ENCODE measurements around the gene DTNB. TPM values are rescaled to one million over a fixed set of nuclear protein-coding genes. Genes with fewer than 3 reads are reported as not detected.

Gene DTNB
- total RNA-seq, 2 experiments from 2014 or later, result 29.8 to 31.0 TPM

- Mint-ChIP-seq H3K4me1 (peaks cover 36% of the 10 kb centered on the region), H3K27me3 (no peaks in the 10 kb centered on the region), H3K4me3 (no peak overlapping the region), H3K27ac (no peak overlapping the region), H3K9me3 (no peaks in the 10 kb centered on the region), H3K36me3 (ENCODE audit: low read depth) (peaks cover 22% of the 10 kb centered on the region)
- DNase-seq, result no peak
- POLR2A ChIA-PET, result no interaction called here
- CTCF ChIA-PET, result interaction anchor here (1.2 to 4.1 kb wide), 3 partner anchors 9 to 133 kb away, joined by 3 to 32 read pairs (median 14); no protein-coding TSS in a partner anchor
Observed at GRCh38 chr2:25385910-25386309, 287.5 kb downstream of the DTNB start.

GRCh38 chr2:25383806-25384205 is 289.6 kb downstream of the DTNB start:
- Mint-ChIP-seq H3K27ac (no peak overlapping the region), H3K9me3 (no peaks in the 10 kb centered on the region), H3K36me3 (ENCODE audit: low read depth) (peaks cover 15% of the 10 kb centered on the region), H3K4me1 (peaks cover 38% of the 10 kb centered on the region), H3K27me3 (no peaks in the 10 kb centered on the region), H3K4me3 (no peak overlapping the region)
- DNase-seq, result no peak
- ChIA-PET POLR2A (no interaction called here), CTCF (interaction anchor here (1.0 to 1.7 kb wide), 4 partner anchors 8 to 453 kb away, joined by 3 to 5 read pairs (median 4); no protein-coding TSS in a partner anchor)

- H3K4me3 Mint-ChIP-seq, result no peak overlapping the region
- CTCF ChIA-PET, result interaction anchor here (5.3 kb wide), 1 partner anchor 19 kb away, joined by 23 read pairs; no protein-coding TSS in a partner anchor
- POLR2A ChIA-PET, result no interaction called here
- no peaks in the 10 kb centered on the region for H3K36me3 Mint-ChIP-seq (ENCODE audit: low read depth)
- H3K27ac Mint-ChIP-seq, result no peak overlapping the region
- DNase-seq, result no peak
- no peaks in the 10 kb centered on the region for H3K9me3 Mint-ChIP-seq
- H3K27me3 Mint-ChIP-seq, result no peaks in the 10 kb centered on the region
- H3K4me1 Mint-ChIP-seq, result peaks cover 33% of the 10 kb centered on the region
Observed at GRCh38 chr2:25381502-25381901, 291.9 kb downstream of the DTNB start.

GRCh38 chr2:25380586-25381375 is 292.6 kb downstream of the DTNB start:
- ChIA-PET POLR2A (no interaction called here), CTCF (interaction anchor here (1.1 to 5.3 kb wide), 2 partner anchors 19 to 178 kb away, joined by 3 to 23 read pairs; no protein-coding TSS in a partner anchor)
- H3K27ac Mint-ChIP-seq, result peak overlapping the region; percentile 33
- DNase-seq, result no peak
- H3K9me3 Mint-ChIP-seq, result no peaks in the 10 kb centered on the region
- H3K27me3 Mint-ChIP-seq, result no peaks in the 10 kb centered on the region
- H3K4me1 Mint-ChIP-seq, result peaks cover 38% of the 10 kb centered on the region
- no peaks in the 10 kb centered on the region for H3K36me3 Mint-ChIP-seq (ENCODE audit: low read depth)
- H3K4me3 Mint-ChIP-seq, result no peak overlapping the region

GRCh38 chr2:25380023-25380422 is 293.4 kb downstream of the DTNB start:
- POLR2A ChIA-PET, result no interaction called here
- H3K36me3 Mint-ChIP-seq (ENCODE audit: low read depth), result no peaks in the 10 kb centered on the region

GRCh38 chr2:25379535-25379934 is 293.8 kb downstream of the DTNB start:
- Mint-ChIP-seq H3K27ac (peak overlapping the region; percentile 10), H3K27me3 (no peaks in the 10 kb centered on the region), H3K4me3 (no peak overlapping the region), H3K4me1 (peaks cover 40% of the 10 kb centered on the region), H3K36me3 (ENCODE audit: low read depth) (no peaks in the 10 kb centered on the region), H3K9me3 (no peaks in the 10 kb centered on the region)
- POLR2A ChIA-PET, result no interaction called here
- CTCF ChIA-PET, result interaction anchor here (1.1 to 5.3 kb wide), 2 partner anchors 17 to 179 kb away, joined by 3 to 23 read pairs; no protein-coding TSS in a partner anchor
- no peak for DNase-seq

More at GRCh38 chr2:25380023-25380422, 293.4 kb downstream of the DTNB start:
- CTCF ChIA-PET, result interaction anchor here (1.1 to 5.3 kb wide), 2 partner anchors 18 to 178 kb away, joined by 3 to 23 read pairs; no protein-coding TSS in a partner anchor
- Mint-ChIP-seq H3K9me3 (no peaks in the 10 kb centered on the region), H3K27me3 (no peaks in the 10 kb centered on the region), H3K4me3 (no peak overlapping the region), H3K4me1 (peaks cover 40% of the 10 kb centered on the region), H3K27ac (no peak overlapping the region)
- no peak for DNase-seq

- Mint-ChIP-seq H3K27me3 (no peaks in the 10 kb centered on the region), H3K36me3 (ENCODE audit: low read depth) (no peaks in the 10 kb centered on the region), H3K27ac (peak overlapping the region; percentile 78), H3K4me3 (no peak overlapping the region), H3K9me3 (no peaks in the 10 kb centered on the region), H3K4me1 (peaks cover 40% of the 10 kb centered on the region)
- CTCF ChIA-PET, result interaction anchor here (3.7 to 5.3 kb wide), 2 partner anchors 9 to 17 kb away, joined by 23 to 32 read pairs; no protein-coding TSS in a partner anchor
- no peak for DNase-seq
- POLR2A ChIA-PET, result no interaction called here
Observed at GRCh38 chr2:25378731-25379490, 294.5 kb downstream of the DTNB start.

GRCh38 chr2:25377822-25378421 is 295.5 kb downstream of the DTNB start:
- no peaks in the 10 kb centered on the region for H3K27me3 Mint-ChIP-seq
- peaks cover 40% of the 10 kb centered on the region for H3K4me1 Mint-ChIP-seq
- H3K27ac Mint-ChIP-seq, result peak overlapping the region; percentile 98
- H3K9me3 Mint-ChIP-seq, result no peaks in the 10 kb centered on the region
- POLR2A ChIA-PET, result interaction anchor here (0.6 kb wide), 1 partner anchor 100 kb away, joined by 3 read pairs; no protein-coding TSS in a partner anchor
- H3K36me3 Mint-ChIP-seq (ENCODE audit: low read depth), result no peaks in the 10 kb centered on the region
- no peak for DNase-seq
- no peak overlapping the region for H3K4me3 Mint-ChIP-seq
- CTCF ChIA-PET, result interaction anchor here (0.9 to 5.3 kb wide), 8 partner anchors 10 to 77 kb away, joined by 3 to 32 read pairs (median 6); partner anchors contain the start of gene DNMT3A

GRCh38 chr2:25376750-25377621 is 296.4 kb downstream of the DTNB start:
- ChIA-PET POLR2A (no interaction called here), CTCF (interaction anchor here (0.7 to 5.3 kb wide), 17 partner anchors 10 to 222 kb away, joined by 3 to 32 read pairs (median 5); partner anchors contain the start of gene DNMT3A)
- H3K27me3 Mint-ChIP-seq, result no peaks in the 10 kb centered on the region
- H3K9me3 Mint-ChIP-seq, result no peaks in the 10 kb centered on the region
- peak overlapping the region; percentile 64 for H3K4me3 Mint-ChIP-seq
- H3K4me1 Mint-ChIP-seq, result peaks cover 42% of the 10 kb centered on the region
- peak overlapping the region; percentile 98 for H3K27ac Mint-ChIP-seq
- DNase-seq, result peak; percentile 94
- no peaks in the 10 kb centered on the region for H3K36me3 Mint-ChIP-seq (ENCODE audit: low read depth)

- POLR2A ChIA-PET, result interaction anchor here (1.6 kb wide), 1 partner anchor 14 kb away, joined by 5 read pairs; no protein-coding TSS in a partner anchor
- CTCF ChIA-PET, result interaction anchor here (0.6 to 3.7 kb wide), 18 partner anchors 8 to 1221 kb away, joined by 3 to 32 read pairs (median 5); partner anchors contain the start of gene DNMT3A
- Mint-ChIP-seq H3K27ac (peak overlapping the region; percentile 52), H3K27me3 (no peaks in the 10 kb centered on the region), H3K4me3 (peak overlapping the region; percentile 26), H3K4me1 (peaks cover 50% of the 10 kb centered on the region), H3K9me3 (no peaks in the 10 kb centered on the region), H3K36me3 (ENCODE audit: low read depth) (no peaks in the 10 kb centered on the region)
- no peak for DNase-seq
Observed at GRCh38 chr2:25375989-25376545, 297.3 kb downstream of the DTNB start.

GRCh38 chr2:25375371-25375988 is 297.9 kb downstream of the DTNB start:
- CTCF ChIA-PET, result interaction anchor here (0.7 to 3.7 kb wide), 12 partner anchors 9 to 223 kb away, joined by 3 to 32 read pairs (median 6); no protein-coding TSS in a partner anchor
- no peaks in the 10 kb centered on the region for H3K27me3 Mint-ChIP-seq
- no peak for DNase-seq
- no peaks in the 10 kb centered on the region for H3K36me3 Mint-ChIP-seq (ENCODE audit: low read depth)
- POLR2A ChIA-PET, result interaction anchor here (1.6 kb wide), 1 partner anchor 13 kb away, joined by 5 read pairs; no protein-coding TSS in a partner anchor
- H3K4me1 Mint-ChIP-seq, result peaks cover 52% of the 10 kb centered on the region
- H3K9me3 Mint-ChIP-seq, result no peaks in the 10 kb centered on the region
- H3K27ac Mint-ChIP-seq, result peak overlapping the region; percentile 58
- no peak overlapping the region for H3K4me3 Mint-ChIP-seq
